Measurements from ENCODE around the gene ATP5IF1. TPM values are rescaled to one million over a fixed set of nuclear protein-coding genes. Genes with fewer than 3 reads are reported as not detected.

The ATP5IF1 gene
- total and polyA plus RNA-seq, 9 of the 15 experiments (the other 6 are each of a cell fraction or from before 2014, with no cell fraction given): 292 to 1,422 (median 388) TPM

DNA sequence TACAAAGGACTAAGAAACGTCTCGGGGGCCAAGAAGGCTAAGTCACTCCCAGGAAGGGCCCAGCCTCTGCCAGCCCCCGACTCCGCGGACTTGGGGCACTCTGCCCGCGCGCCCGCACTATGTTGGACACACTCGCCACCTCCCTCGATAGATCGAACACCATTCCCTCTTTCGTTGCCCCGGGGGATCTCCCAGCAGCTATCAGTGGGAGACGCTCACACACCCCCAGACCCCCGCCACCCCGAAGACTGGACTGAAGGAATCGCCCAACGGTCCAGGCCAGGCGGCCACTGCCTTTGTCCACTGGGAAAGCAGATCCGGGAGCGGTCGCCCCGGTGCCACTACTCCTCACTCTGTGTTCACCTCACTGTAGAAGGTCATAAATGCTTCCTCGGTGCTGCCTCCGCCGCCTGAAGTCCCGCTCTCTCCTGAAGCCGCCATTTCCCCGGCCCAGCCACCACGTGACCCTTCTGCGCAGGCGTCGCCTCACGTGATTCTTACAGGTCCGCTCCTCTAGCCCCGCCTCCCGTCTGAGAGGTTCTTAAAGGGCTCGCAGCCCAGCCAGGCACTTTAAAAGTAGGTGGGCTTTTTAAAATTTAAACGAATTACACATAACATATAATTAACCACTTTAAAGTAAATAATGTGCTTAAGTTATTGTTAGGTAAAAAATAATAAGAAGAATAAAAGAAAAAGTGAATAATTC lies 3.2 kb upstream of the ATP5IF1 start, which contains the start of gene DNAJC8:
TSS of gene DNAJC8 (minus strand) at position 472 of the 706 bp plus-strand sequence. CDS start at position 441, 31 bp downstream.
- H3K36me3 ChIP-seq (ENCODE audit: control insufficient read depth, insufficient read depth, low read length): peaks cover 42% of the 10 kb centered on the region
- peak within 1 kb of the TSS; percentile 97 for H3K4me3 ChIP-seq
- DNase-seq (ENCODE audit: extremely low read depth in 1 of 4, low spot score in 3 of 4) (peak; percentile 92 to 98 (median 94)), FAIRE-seq (peak; percentile 80), ATAC-seq (peak; percentile 73)
- H4K20me1 ChIP-seq (replicated peaks; ENCODE audit: control insufficient read depth, insufficient read depth, low read length): peaks cover 6% of the 10 kb centered on the region; the same call in 1 of the 2 replicates
- H3K27ac ChIP-seq (ENCODE audit: extremely low read depth, low read depth, low read length): peak within 1 kb of the TSS; percentile 93
- BruUV-seq (replicated peaks): TSS peak; percentile 72
- no peaks in the 10 kb centered on the region for H3K9me3 ChIP-seq (replicated peaks; ENCODE audit: control insufficient read depth, insufficient read depth, low read depth, low read length)
- intact Hi-C loops (cut with micrococcal nuclease) (loop anchor here (10.0 kb wide), 1 partner anchor 412 kb away; the partner anchor contains the start of genes RNU11 and TAF12), in situ Hi-C loops (cut with MboI) (no loop called here)
- H3K4me2 ChIP-seq (ENCODE audit: insufficient read depth, low read length): peak within 1 kb of the TSS; percentile 100
- peak within 1 kb of the TSS; percentile 81 for H2AFZ ChIP-seq (ENCODE audit: low read depth, low read length)
- H3K27me3 ChIP-seq (ENCODE audit: control insufficient read depth in 2 of 2, insufficient read depth in 2 of 2, low read length in 2 of 2): no peaks in the 10 kb centered on the region
- peak within 1 kb of the TSS; percentile 98 for H3K9ac ChIP-seq (ENCODE audit: insufficient read depth in 1 of 2, low read depth in 2 of 2, low read length in 2 of 2)
- H3K79me2 ChIP-seq (ENCODE audit: control insufficient read depth, insufficient read depth, low read length): peaks cover 69% of the 10 kb centered on the region
- WGBS (ENCODE audit: insufficient coverage, low coverage, missing lambda C conversion rate): under 1% methylated on average over 40 of the region's 40 CpGs
- POLR2A ChIA-PET: interaction anchor here (0.6 to 2.0 kb wide), 10 partner anchors 11 to 1375 kb away, joined by 3 to 8 read pairs (median 4); partner anchors contain the start of genes MED18 and SESN2
- H3K4me1 ChIP-seq (replicated peaks in 1 of 2; ENCODE audit: control insufficient read depth in 2 of 2, insufficient read depth in 2 of 2, low read length in 2 of 2): peaks cover 13 to 33% of the 10 kb centered on the region in 2 experiments
- CTCF ChIA-PET (ENCODE audit: low intra/inter-chr PET ratio): interaction anchor here (0.6 to 0.7 kb wide), 3 partner anchors 118 to 676 kb away, joined by 3 read pairs; no protein-coding TSS in a partner anchor
- H3K9me1 ChIP-seq (ENCODE audit: control insufficient read depth, insufficient read depth, low read length): peaks cover 3% of the 10 kb centered on the region
- TF ChIP-seq CBFB (CRISPR knock-in tag; IDR thresholded peaks at IDR 0.05) (no peak), NUFIP1 (IDR thresholded peaks at IDR 0.05; ENCODE audit: partially characterized antibody) (no peak), TCF3 (CRISPR knock-in tag; IDR thresholded peaks at IDR 0.05) (0 out of 2 replicates have a peak, but pooled peaks have one; percentile 28), RBM25 (IDR thresholded peaks at IDR 0.05; ENCODE audit: low read depth, low read length, severe bottlenecking) (no peak), ZNF316 (IDR thresholded peaks at IDR 0.05) (no peak), ELF4 (CRISPR knock-in tag; IDR thresholded peaks at IDR 0.05) (no peak), RFX5 (IDR thresholded peaks at IDR 0.05; ENCODE audit: low read depth, low read length) (no peak), SAFB2 (IDR thresholded peaks at IDR 0.05; ENCODE audit: borderline replicate concordance, low read depth, low read length, severe bottlenecking) (no peak), ZNF282 (CRISPR knock-in tag; IDR thresholded peaks at IDR 0.05) (no peak), SP2 (IDR thresholded peaks at IDR 0.05; ENCODE audit: extremely low read depth, low read depth, low read length, poor library complexity, severe bottlenecking) (no peak)
- TF ChIP-seq, protein P1, sequence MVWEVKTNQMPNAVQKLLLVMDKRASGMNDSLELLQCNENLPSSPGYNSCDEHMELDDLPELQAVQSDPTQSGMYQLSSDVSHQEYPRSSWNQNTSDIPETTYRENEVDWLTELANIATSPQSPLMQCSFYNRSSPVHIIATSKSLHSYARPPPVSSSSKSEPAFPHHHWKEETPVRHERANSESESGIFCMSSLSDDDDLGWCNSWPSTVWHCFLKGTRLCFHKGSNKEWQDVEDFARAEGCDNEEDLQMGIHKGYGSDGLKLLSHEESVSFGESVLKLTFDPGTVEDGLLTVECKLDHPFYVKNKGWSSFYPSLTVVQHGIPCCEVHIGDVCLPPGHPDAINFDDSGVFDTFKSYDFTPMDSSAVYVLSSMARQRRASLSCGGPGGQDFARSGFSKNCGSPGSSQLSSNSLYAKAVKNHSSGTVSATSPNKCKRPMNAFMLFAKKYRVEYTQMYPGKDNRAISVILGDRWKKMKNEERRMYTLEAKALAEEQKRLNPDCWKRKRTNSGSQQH (CRISPR knock-in tag; IDR thresholded peaks at IDR 0.05): no peak
- TF ChIP-seq, protein P2, sequence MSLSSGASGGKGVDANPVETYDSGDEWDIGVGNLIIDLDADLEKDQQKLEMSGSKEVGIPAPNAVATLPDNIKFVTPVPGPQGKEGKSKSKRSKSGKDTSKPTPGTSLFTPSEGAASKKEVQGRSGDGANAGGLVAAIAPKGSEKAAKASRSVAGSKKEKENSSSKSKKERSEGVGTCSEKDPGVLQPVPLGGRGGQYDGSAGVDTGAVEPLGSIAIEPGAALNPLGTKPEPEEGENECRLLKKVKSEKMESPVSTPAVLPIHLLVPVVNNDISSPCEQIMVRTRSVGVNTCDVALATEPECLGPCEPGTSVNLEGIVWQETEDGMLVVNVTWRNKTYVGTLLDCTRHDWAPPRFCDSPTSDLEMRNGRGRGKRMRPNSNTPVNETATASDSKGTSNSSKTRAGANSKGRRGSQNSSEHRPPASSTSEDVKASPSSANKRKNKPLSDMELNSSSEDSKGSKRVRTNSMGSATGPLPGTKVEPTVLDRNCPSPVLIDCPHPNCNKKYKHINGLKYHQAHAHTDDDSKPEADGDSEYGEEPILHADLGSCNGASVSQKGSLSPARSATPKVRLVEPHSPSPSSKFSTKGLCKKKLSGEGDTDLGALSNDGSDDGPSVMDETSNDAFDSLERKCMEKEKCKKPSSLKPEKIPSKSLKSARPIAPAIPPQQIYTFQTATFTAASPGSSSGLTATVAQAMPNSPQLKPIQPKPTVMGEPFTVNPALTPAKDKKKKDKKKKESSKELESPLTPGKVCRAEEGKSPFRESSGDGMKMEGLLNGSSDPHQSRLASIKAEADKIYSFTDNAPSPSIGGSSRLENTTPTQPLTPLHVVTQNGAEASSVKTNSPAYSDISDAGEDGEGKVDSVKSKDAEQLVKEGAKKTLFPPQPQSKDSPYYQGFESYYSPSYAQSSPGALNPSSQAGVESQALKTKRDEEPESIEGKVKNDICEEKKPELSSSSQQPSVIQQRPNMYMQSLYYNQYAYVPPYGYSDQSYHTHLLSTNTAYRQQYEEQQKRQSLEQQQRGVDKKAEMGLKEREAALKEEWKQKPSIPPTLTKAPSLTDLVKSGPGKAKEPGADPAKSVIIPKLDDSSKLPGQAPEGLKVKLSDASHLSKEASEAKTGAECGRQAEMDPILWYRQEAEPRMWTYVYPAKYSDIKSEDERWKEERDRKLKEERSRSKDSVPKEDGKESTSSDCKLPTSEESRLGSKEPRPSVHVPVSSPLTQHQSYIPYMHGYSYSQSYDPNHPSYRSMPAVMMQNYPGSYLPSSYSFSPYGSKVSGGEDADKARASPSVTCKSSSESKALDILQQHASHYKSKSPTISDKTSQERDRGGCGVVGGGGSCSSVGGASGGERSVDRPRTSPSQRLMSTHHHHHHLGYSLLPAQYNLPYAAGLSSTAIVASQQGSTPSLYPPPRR (CRISPR knock-in tag; IDR thresholded peaks at IDR 0.05; ENCODE audit: borderline replicate concordance): no peak

All from K562 (cell line).